TTC549 (cell line): ENCODE results near the gene EPHA6.
"Not testable (repeated sequence)": the region's sequence is repeated elsewhere in the genome, so short reads cannot be mapped to it uniquely, and the experiment has no call there.

Source experiments
- FAIRE-seq: peaks from 2 replicates; lab custom pipeline; 2012; peaks lifted over from hg19 to GRCh38; lab: Jason Lieb, UNC

The EPHA6 gene

GRCh38 chr3:97464035-97464434 lies 649.6 kb downstream of the EPHA6 start:
- FAIRE-seq, result no peak

GRCh38 chr3:97470481-97470880 lies 656.1 kb downstream of the EPHA6 start:
- no peak for FAIRE-seq

GRCh38 chr3:97479740-97480139 lies 665.3 kb downstream of the EPHA6 start:
- no peak for FAIRE-seq

DNA sequence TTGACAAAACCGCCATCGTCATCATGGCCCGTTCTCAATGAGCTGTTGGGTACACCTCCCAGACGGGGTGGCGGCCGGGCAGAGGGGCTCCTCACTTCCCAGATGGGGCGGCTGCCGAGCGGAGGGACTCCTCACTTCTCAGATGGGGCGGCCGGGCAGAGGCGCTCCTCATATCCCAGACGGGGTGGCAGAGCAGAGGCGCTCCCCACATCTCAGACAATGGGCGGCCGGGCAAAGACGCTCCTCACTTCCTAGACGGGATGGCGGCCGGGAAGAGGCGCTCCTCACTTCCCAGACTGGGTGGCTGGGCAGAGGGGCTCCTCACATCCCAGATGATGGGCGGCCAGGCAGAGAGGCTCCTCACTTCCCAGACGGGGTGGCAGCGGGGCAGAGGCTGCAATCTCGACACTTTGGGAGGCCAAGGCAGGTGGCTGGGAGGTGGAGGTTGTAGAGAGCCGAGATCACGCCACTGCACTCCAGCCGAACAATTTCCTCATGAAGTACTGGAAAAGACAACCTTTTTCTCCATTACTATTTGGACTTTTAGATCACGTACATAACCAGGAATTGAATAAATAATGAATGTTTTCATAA lies 666.4 kb downstream of the EPHA6 start:
- FAIRE-seq, result not testable (repeated sequence)

DNA sequence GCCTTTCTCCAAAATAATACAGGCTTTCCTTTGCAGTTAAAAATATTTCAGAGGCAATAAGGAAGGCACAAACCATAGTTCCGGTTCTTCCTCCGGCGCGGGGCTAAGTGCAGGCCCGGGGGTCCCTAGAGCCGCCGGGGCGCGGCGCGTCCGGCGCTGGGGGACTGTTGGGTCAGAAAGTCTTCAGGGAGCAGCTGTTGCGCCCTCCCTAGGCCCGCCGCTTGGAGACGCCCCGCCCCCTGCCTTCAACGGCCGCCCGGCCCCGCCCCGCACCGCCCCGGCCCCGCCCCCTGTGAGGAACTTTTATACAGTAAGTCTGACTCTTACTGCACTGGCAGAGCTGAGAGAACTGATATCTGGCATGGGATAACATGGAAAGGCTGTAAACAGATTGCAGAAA lies 667.0 kb downstream of the EPHA6 start:
- FAIRE-seq, result no peak

GRCh38 chr3:97485206-97485605 lies 670.8 kb downstream of the EPHA6 start:
- no peak for FAIRE-seq

GRCh38 chr3:97487587-97487986 lies 673.2 kb downstream of the EPHA6 start:
- no peak for FAIRE-seq

DNA sequence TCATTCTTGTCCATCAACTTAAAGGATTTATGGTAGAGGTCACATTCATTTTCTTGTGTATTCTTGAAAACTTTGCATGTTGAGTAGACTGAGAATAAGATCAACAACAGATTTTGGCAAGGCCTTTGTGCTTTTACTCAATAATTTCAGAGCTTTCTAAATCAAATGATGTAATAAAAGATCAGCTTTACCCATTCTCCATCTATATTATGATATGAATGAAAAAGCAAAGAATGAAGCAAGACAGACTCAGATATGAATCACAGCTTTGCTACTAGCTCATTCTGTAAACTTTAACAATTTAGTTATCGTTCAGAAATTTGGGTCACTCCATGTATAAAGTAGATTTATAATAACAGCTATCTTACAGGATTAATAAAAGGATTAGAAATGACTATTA lies 674.3 kb downstream of the EPHA6 start:
- no peak for FAIRE-seq

- no peak for FAIRE-seq
These were observed 681.5 kb downstream of the EPHA6 start for GRCh38 chr3:97495896-97496295.

DNA sequence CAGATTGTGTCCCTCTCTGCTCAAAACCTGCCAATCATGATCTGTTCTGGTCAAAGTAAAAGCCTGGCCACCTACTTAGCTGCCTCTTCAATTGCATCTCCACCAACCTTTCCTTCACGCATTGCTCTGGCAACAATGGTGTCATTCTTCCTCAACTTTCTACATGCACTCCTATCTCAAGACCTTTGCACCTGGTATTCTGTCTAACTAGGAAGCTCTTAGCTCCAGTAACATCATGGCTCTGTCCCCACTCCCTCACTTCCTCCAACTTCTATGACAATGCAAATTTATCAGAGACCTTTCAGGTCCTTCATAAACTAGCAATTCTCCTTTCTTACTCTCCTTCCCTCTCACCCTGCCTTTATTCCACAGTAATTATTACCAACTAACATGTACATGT lies 682.7 kb downstream of the EPHA6 start:
- FAIRE-seq, result no peak

- peak; percentile 17 for FAIRE-seq
These were observed 690.1 kb downstream of the EPHA6 start for GRCh38 chr3:97504463-97504862.

- FAIRE-seq, result no peak
These were observed 696.4 kb downstream of the EPHA6 start for GRCh38 chr3:97510795-97511194.

- FAIRE-seq, result no peak
These were observed 700.7 kb downstream of the EPHA6 start for GRCh38 chr3:97515076-97515475.

GRCh38 chr3:97530691-97531090 lies 716.3 kb downstream of the EPHA6 start:
- no peak for FAIRE-seq

DNA sequence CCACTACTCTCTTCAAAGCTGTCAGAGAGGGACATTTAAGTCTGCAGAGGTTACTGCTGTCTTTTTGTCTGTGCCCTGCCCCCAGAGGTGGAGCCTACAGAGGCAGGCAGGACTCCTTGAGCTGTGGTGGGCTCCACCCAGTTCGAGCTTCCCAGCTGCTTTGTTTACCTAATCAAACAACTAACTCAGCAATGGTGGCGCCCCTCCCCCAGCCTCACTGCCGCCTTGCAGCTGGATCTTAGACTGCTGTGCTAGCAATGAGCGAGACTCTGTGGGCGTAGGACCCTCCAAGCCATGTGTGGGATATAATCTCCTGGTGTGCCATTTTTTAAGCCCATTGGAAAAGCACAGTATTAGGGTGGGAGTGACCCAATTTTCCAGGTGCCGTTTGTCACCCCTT lies 733.2 kb downstream of the EPHA6 start:
- not testable (repeated sequence) for FAIRE-seq

GRCh38 chr3:97550408-97550807 lies 736.0 kb downstream of the EPHA6 start:
- no peak for FAIRE-seq

GRCh38 chr3:97552186-97552585 lies 737.8 kb downstream of the EPHA6 start:
- FAIRE-seq, result no peak

GRCh38 chr3:97575742-97576141 lies 761.3 kb downstream of the EPHA6 start:
- no peak for FAIRE-seq

- no peak for FAIRE-seq
These were observed 761.8 kb downstream of the EPHA6 start for GRCh38 chr3:97576221-97576620.

DNA sequence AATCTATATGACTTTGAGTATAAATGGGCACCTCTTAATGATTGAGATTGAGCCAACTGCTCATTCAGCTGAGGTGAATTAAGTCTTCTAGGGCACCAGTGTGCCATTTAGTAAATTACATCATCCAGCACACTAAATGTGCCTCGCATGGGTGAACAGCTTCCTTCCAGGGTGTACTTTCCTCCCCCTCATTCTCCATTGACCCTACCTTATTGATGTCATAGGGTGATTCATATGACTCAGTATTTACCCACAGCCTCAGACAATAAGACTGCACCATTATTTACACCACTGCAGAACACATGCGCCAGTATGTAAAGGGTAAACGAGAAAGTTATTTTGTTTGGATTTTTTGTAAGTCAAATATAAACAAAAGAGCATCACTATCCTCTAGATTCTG lies 765.0 kb downstream of the EPHA6 start:
- no peak for FAIRE-seq

- FAIRE-seq, result no peak
These were observed 796.2 kb downstream of the EPHA6 start for GRCh38 chr3:97610626-97611025.

GRCh38 chr3:97612632-97613031 lies 798.2 kb downstream of the EPHA6 start:
- FAIRE-seq, result no peak

DNA sequence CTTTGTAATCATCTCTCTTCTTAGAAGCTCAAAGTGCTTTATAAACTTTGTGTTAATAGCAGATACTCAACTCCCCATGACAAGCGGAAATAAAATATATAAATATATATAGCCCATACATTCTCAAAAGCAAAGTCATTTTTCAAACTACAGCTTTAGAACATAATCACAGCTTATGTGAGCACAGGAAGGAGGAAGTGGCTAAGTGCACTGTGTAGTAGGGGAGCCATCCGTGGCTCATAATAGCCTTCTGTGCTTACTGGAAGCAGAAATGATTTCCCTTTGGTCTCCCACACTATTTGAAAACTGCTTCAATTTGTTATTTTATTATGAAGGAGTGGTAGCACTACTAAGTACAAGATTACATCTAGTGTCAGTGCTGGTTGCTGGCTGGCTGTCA lies 798.7 kb downstream of the EPHA6 start:
- FAIRE-seq, result no peak

- not testable (repeated sequence) for FAIRE-seq
These were observed 806.1 kb downstream of the EPHA6 start for GRCh38 chr3:97620514-97620913.

GRCh38 chr3:97636465-97636864 lies 822.1 kb downstream of the EPHA6 start:
- no peak for FAIRE-seq
